GM18499 (cell line): ENCODE results near the gene HS6ST1.

ENCODE experiments used
- ATAC-seq: cut with Tn5 transposase; IDR thresholded peaks from one replicate; pipeline ENCODE4 v1.9.1; 2021; ENCODE audit warnings: moderate number of reproducible peaks; ENCODE audit not compliant: insufficient read depth, unreplicated experiment

HS6ST1 gene

GRCh38 chr2:128285329-128285931 lies 33.2 kb downstream of the HS6ST1 start:
- no peak for ATAC-seq

GRCh38 chr2:128284841-128285240 lies 33.8 kb downstream of the HS6ST1 start:
- ATAC-seq = no peak

- no peak for ATAC-seq
These were observed 34.6 kb downstream of the HS6ST1 start for GRCh38 chr2:128284037-128284441.

GRCh38 chr2:128282976-128283810 lies 35.5 kb downstream of the HS6ST1 start:
- ATAC-seq = no peak

GRCh38 chr2:128282246-128282975 lies 36.3 kb downstream of the HS6ST1 start:
- no peak for ATAC-seq

- no peak for ATAC-seq
These were observed 36.8 kb downstream of the HS6ST1 start for GRCh38 chr2:128281852-128282245.

- ATAC-seq = no peak
These were observed 37.8 kb downstream of the HS6ST1 start for GRCh38 chr2:128280901-128281321.

- no peak for ATAC-seq
These were observed 38.4 kb downstream of the HS6ST1 start for GRCh38 chr2:128280158-128280871.

- ATAC-seq = no peak
These were observed 38.9 kb downstream of the HS6ST1 start for GRCh38 chr2:128279786-128280157.

GRCh38 chr2:128279009-128279408 lies 39.7 kb downstream of the HS6ST1 start:
- ATAC-seq = no peak

GRCh38 chr2:128277961-128278681 lies 40.5 kb downstream of the HS6ST1 start:
- no peak for ATAC-seq

GRCh38 chr2:128276878-128277675 lies 41.6 kb downstream of the HS6ST1 start:
- ATAC-seq = no peak

- ATAC-seq = no peak
These were observed 43.1 kb downstream of the HS6ST1 start for GRCh38 chr2:128275498-128276045.

- no peak for ATAC-seq
These were observed 44.5 kb downstream of the HS6ST1 start for GRCh38 chr2:128274218-128274617.

GRCh38 chr2:128273469-128274081 lies 45.1 kb downstream of the HS6ST1 start:
- no peak for ATAC-seq

GRCh38 chr2:128272601-128273468 lies 45.8 kb downstream of the HS6ST1 start:
- ATAC-seq = no peak

- ATAC-seq = no peak
These were observed 46.6 kb downstream of the HS6ST1 start for GRCh38 chr2:128271911-128272600.
